Measurements from ENCODE around the gene SFXN5.

DNA sequence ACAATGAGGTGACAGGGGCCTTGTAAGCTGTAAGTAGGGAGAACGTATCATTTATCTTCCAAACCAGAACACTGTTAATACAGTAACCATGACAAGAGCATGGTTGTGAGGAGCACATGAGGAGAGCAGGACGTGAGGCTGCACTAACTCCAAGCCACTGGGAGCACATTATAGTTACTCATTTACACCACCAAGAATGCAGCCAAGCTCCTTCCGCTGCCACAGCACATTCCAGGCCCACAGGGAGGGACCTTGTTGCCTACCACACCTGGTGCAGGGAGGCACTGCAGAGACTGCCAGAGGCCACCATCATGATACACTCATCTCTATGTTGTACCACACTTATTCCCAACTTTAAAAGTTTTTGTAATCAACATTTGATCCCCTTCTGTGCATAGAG is 13.5 kb upstream of the SFXN5 start:
- TF ChIP-seq POLR2A (IDR thresholded peaks at IDR 0.05; ENCODE audit: low read depth, low read length) (no peak), MYC (IDR thresholded peaks at IDR 0.05; ENCODE audit: low read depth, low read length) (no peak), GATA2 (IDR thresholded peaks at IDR 0.05; ENCODE audit: insufficient read depth, insufficient read length, low read depth, low read length) (no peak), EZH2 (IDR thresholded peaks at IDR 0.05; ENCODE audit: borderline replicate concordance, low read depth, low read length, severe bottlenecking) (no peak), POLR2AphosphoS5 (IDR thresholded peaks at IDR 0.05; ENCODE audit: insufficient read depth, low read depth, low read length) (no peak)
- TF ChIP-seq, protein P1, sequence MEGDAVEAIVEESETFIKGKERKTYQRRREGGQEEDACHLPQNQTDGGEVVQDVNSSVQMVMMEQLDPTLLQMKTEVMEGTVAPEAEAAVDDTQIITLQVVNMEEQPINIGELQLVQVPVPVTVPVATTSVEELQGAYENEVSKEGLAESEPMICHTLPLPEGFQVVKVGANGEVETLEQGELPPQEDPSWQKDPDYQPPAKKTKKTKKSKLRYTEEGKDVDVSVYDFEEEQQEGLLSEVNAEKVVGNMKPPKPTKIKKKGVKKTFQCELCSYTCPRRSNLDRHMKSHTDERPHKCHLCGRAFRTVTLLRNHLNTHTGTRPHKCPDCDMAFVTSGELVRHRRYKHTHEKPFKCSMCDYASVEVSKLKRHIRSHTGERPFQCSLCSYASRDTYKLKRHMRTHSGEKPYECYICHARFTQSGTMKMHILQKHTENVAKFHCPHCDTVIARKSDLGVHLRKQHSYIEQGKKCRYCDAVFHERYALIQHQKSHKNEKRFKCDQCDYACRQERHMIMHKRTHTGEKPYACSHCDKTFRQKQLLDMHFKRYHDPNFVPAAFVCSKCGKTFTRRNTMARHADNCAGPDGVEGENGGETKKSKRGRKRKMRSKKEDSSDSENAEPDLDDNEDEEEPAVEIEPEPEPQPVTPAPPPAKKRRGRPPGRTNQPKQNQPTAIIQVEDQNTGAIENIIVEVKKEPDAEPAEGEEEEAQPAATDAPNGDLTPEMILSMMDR (IDR thresholded peaks at IDR 0.05; ENCODE audit: extremely low read depth in 1 of 2, insufficient read depth in 1 of 2, low read depth in 1 of 2, low read length in 2 of 2) = no peak
- TF ChIP-seq, protein P2, sequence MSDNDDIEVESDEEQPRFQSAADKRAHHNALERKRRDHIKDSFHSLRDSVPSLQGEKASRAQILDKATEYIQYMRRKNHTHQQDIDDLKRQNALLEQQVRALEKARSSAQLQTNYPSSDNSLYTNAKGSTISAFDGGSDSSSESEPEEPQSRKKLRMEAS (IDR thresholded peaks at IDR 0.05; ENCODE audit: insufficient read depth, insufficient read length) = no peak
